SK-N-SH treated with all-trans-retinoic acid at 6 μM for 48 hours (cell line): Measurements from ENCODE around the gene OSBPL3.
A peak's percentile ranks its signal among the peaks of the same experiment; 100 is the strongest.

ENCODE experiments used
- ATAC-seq: fragments of 200-7000 bp; cut with Tn5 transposase; 3 replicates; pipeline ENCODE4 v1.9.1; 2020; ENCODE audit warnings: mild to moderate bottlenecking, moderate library complexity
- ARNTL ChIP-seq: fragments of 450-650 bp; formaldehyde crosslinking; IDR thresholded peaks from 2 replicates; pipeline ENCODE4 v1.5.0; 2020; ENCODE audit warnings: low read depth, mild to moderate bottlenecking, moderate library complexity, borderline replicate concordance
- BACH2 ChIP-seq: fragments of 250-450 bp; sonication (Bioruptor Pico); IDR thresholded peaks from 2 replicates; pipeline ENCODE4 v1.9.0; 2021; ENCODE audit warnings: mild to moderate bottlenecking, borderline replicate concordance
- CSDC2 ChIP-seq: fragments of 250-450 bp; sonication (Bioruptor Pico); IDR thresholded peaks from 2 replicates; pipeline ENCODE4 v1.5.0; 2020; ENCODE audit warnings: mild to moderate bottlenecking, moderate library complexity
- GLIS3 ChIP-seq: fragments of 250-450 bp; sonication (Bioruptor Pico); IDR thresholded peaks from 2 replicates; pipeline ENCODE4 v1.5.0; 2020; ENCODE audit warnings: mild to moderate bottlenecking, moderate library complexity
- POU6F1 ChIP-seq: fragments of 250-450 bp; sonication (Bioruptor Pico); IDR thresholded peaks from 2 replicates; pipeline ENCODE4 v1.8.0; 2021; ENCODE audit warnings: low read depth, mild to moderate bottlenecking, moderate library complexity, borderline replicate concordance
- PPARA ChIP-seq: fragments of 250-450 bp; sonication (Bioruptor Pico); IDR thresholded peaks from 2 replicates; pipeline ENCODE4 v1.5.0; 2020; ENCODE audit warnings: mild to moderate bottlenecking, borderline replicate concordance
- SNAI2 ChIP-seq: fragments of 250-450 bp; sonication (Bioruptor Pico); IDR thresholded peaks from 2 replicates; pipeline ENCODE4 v1.5.0; 2020; ENCODE audit warnings: mild to moderate bottlenecking, moderate library complexity
- TOX ChIP-seq: fragments of 250-450 bp; sonication (Bioruptor Pico); IDR thresholded peaks from 2 replicates; pipeline ENCODE4 v1.8.0; 2021; ENCODE audit warnings: mild to moderate bottlenecking, moderate library complexity, borderline replicate concordance
- ZFP3 ChIP-seq: fragments of 250-450 bp; sonication (Bioruptor Pico); IDR thresholded peaks from 2 replicates; pipeline ENCODE4 v1.5.0; 2020; ENCODE audit warnings: mild to moderate bottlenecking, moderate library complexity
- ZNF565 ChIP-seq: fragments of 450-650 bp; formaldehyde crosslinking; conservative IDR thresholded peaks from 2 replicates; pipeline ENCODE4 v1.5.0; 2020; ENCODE audit warnings: low read depth, mild to moderate bottlenecking, moderate library complexity
- ZNF70 ChIP-seq: fragments of 450-650 bp; formaldehyde crosslinking; IDR thresholded peaks from 2 replicates; pipeline ENCODE4 v1.5.0; 2020; ENCODE audit warnings: mild to moderate bottlenecking, moderate library complexity
- ZNF8 ChIP-seq: fragments of 450-650 bp; formaldehyde crosslinking; IDR thresholded peaks from 2 replicates; pipeline ENCODE4 v1.5.0; 2020; ENCODE audit warnings: mild to moderate bottlenecking, moderate library complexity
- TF ChIP-seq, protein P1 (sequence below): fragments of 250-450 bp; sonication (Bioruptor Pico); IDR thresholded peaks from 2 replicates; pipeline ENCODE4 v1.5.0; 2020; ENCODE audit warnings: mild to moderate bottlenecking, moderate library complexity
- TF ChIP-seq, protein P2 (sequence below): fragments of 250-450 bp; sonication (Bioruptor Pico); IDR thresholded peaks from 2 replicates; pipeline ENCODE4 v1.5.1; 2020; ENCODE audit warnings: low read depth, mild to moderate bottlenecking, moderate library complexity
- TF ChIP-seq, protein P3 (sequence below): fragments of 250-450 bp; sonication (Bioruptor Pico); IDR thresholded peaks from 2 replicates; pipeline ENCODE4 v1.5.1; 2021; ENCODE audit warnings: mild to moderate bottlenecking, moderate library complexity

OSBPL3 gene

GRCh38 chr7:24864214-24864817 lies 115.7 kb downstream of the OSBPL3 start:
- no peak for TF ChIP-seq ARNTL
- TF ChIP-seq ZNF565 (CRISPR knock-in tag): no peak
- TF ChIP-seq ZNF70 (CRISPR knock-in tag): no peak
- TF ChIP-seq, protein P1, sequence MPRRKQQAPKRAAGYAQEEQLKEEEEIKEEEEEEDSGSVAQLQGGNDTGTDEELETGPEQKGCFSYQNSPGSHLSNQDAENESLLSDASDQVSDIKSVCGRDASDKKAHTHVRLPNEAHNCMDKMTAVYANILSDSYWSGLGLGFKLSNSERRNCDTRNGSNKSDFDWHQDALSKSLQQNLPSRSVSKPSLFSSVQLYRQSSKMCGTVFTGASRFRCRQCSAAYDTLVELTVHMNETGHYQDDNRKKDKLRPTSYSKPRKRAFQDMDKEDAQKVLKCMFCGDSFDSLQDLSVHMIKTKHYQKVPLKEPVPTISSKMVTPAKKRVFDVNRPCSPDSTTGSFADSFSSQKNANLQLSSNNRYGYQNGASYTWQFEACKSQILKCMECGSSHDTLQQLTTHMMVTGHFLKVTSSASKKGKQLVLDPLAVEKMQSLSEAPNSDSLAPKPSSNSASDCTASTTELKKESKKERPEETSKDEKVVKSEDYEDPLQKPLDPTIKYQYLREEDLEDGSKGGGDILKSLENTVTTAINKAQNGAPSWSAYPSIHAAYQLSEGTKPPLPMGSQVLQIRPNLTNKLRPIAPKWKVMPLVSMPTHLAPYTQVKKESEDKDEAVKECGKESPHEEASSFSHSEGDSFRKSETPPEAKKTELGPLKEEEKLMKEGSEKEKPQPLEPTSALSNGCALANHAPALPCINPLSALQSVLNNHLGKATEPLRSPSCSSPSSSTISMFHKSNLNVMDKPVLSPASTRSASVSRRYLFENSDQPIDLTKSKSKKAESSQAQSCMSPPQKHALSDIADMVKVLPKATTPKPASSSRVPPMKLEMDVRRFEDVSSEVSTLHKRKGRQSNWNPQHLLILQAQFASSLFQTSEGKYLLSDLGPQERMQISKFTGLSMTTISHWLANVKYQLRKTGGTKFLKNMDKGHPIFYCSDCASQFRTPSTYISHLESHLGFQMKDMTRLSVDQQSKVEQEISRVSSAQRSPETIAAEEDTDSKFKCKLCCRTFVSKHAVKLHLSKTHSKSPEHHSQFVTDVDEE (CRISPR knock-in tag): no peak
- no peak for ATAC-seq

DNA sequence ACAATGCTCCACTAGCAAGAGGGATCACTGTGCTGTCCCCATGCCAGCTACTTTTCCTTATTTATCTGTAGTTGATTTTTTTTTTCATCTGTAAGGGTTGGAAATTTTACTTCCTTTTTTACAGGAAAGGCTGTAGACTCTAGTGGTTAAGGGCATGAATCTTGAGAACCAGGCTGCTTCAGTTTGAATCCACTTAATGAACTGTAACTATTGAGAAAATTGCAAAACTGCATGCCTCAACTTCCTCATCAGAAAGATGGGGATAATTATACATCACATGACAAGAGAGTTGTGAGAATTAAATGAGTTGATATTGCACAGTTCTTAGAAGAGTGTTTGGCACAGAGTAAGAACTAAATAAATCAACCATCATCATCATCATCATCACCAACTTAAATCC lies 116.4 kb downstream of the OSBPL3 start:
- ATAC-seq: no peak
- no peak for TF ChIP-seq PPARA (CRISPR knock-in tag)
- TF ChIP-seq, protein P2, sequence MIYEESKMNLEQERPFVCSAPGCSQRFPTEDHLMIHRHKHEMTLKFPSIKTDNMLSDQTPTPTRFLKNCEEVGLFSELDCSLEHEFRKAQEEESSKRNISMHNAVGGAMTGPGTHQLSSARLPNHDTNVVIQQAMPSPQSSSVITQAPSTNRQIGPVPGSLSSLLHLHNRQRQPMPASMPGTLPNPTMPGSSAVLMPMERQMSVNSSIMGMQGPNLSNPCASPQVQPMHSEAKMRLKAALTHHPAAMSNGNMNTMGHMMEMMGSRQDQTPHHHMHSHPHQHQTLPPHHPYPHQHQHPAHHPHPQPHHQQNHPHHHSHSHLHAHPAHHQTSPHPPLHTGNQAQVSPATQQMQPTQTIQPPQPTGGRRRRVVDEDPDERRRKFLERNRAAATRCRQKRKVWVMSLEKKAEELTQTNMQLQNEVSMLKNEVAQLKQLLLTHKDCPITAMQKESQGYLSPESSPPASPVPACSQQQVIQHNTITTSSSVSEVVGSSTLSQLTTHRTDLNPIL (CRISPR knock-in tag): no peak
- no peak for TF ChIP-seq ZNF8
- TF ChIP-seq CSDC2: no peak
- no peak for TF ChIP-seq BACH2 (CRISPR knock-in tag)

DNA sequence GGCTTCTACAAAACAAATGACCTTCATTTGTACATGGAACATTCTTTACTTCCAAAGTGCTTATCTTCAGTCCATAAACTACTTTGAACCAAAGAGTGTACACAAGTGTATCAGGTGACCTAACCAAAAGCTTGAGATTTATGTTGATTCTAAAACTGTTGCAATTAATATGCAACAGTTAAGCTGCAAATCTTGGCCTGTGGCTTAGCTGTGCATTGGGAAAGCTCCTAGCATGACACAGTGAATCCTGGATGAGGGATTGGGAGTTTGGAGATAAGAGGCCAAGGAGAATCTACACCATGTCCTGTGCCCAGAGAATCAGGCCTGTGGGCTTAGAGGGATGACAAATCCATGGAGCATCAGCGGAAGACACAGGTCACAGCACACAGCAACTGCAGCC lies 117.5 kb downstream of the OSBPL3 start:
- TF ChIP-seq, protein P3, sequence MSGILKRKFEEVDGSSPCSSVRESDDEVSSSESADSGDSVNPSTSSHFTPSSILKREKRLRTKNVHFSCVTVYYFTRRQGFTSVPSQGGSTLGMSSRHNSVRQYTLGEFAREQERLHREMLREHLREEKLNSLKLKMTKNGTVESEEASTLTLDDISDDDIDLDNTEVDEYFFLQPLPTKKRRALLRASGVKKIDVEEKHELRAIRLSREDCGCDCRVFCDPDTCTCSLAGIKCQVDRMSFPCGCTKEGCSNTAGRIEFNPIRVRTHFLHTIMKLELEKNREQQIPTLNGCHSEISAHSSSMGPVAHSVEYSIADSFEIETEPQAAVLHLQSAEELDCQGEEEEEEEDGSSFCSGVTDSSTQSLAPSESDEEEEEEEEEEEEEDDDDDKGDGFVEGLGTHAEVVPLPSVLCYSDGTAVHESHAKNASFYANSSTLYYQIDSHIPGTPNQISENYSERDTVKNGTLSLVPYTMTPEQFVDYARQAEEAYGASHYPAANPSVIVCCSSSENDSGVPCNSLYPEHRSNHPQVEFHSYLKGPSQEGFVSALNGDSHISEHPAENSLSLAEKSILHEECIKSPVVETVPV (CRISPR knock-in tag): no peak
- TF ChIP-seq, all 23 proteins: peak for 0
- no peak for ATAC-seq

GRCh38 chr7:24861336-24861735 lies 118.6 kb downstream of the OSBPL3 start:
- no peak for ATAC-seq
- TF ChIP-seq SNAI2 (no peak), TOX (CRISPR knock-in tag) (no peak), GLIS3 (CRISPR knock-in tag) (no peak), ZFP3 (CRISPR knock-in tag) (no peak)
- TF ChIP-seq, protein P1 (CRISPR knock-in tag): no peak

GRCh38 chr7:24860611-24861010 lies 119.4 kb downstream of the OSBPL3 start:
- ATAC-seq: no peak
- no peak for TF ChIP-seq POU6F1 (CRISPR knock-in tag)
- TF ChIP-seq ZNF8: peak; percentile 93
